Activated CD8-positive, alpha-beta memory T cell treated with anti-CD3 and anti-CD28 coated beads, Interleukin-2, amount 10 ng/mL, durations not matched to agents 7 days and 5 days (primary cell): Measurements from ENCODE around the gene DUOXA1. TPM values are rescaled to one million over a fixed set of nuclear protein-coding genes. Genes with fewer than 3 reads are reported as not detected.

Experiments used
- ATAC-seq: fragments of 150-1000 bp; cut with Tn5 transposase; one replicate; pipeline ENCODE4 v1.10.0; 2021; ENCODE audit warnings: moderate library complexity
- CTCF ChIA-PET: fragments of 350-600 bp; sonication (Branson Sonifier 250); formaldehyde crosslinking; loops from one replicate; lab custom pipeline; 2021; ENCODE audit warnings: antibody characterized with exemption; lab: Charles Lee
- DNase-seq: peaks from one replicate; pipeline ENCODE4 v3.0.0-alpha.2; 2020
- H3K27ac Mint-ChIP-seq: one replicate; pipeline ENCODE4 v1.8.0; 2021; ENCODE audit warnings: mild to moderate bottlenecking, mixed read lengths
- H3K27me3 Mint-ChIP-seq: one replicate; pipeline ENCODE4 v1.8.0; 2021; ENCODE audit warnings: mixed read lengths
- H3K36me3 Mint-ChIP-seq: one replicate; pipeline ENCODE4 v1.8.0; 2021; ENCODE audit warnings: mild to moderate bottlenecking, mixed read lengths
- H3K4me1 Mint-ChIP-seq: one replicate; pipeline ENCODE4 v1.8.0; 2021; ENCODE audit warnings: mixed read lengths
- H3K4me3 Mint-ChIP-seq: one replicate; pipeline ENCODE4 v1.8.0; 2021; ENCODE audit warnings: mild to moderate bottlenecking, moderate library complexity, mixed read lengths
- H3K9me3 Mint-ChIP-seq: one replicate; pipeline ENCODE4 v1.8.0; 2022; ENCODE audit warnings: low read depth, mixed read lengths
- total RNA-seq, 2 experiments: library from RNA; stranded (reverse); gene quantifications; one replicate each; pipeline ENCODE4 v1.2.3, GENCODE V29; 2021

The DUOXA1 gene, protein sequence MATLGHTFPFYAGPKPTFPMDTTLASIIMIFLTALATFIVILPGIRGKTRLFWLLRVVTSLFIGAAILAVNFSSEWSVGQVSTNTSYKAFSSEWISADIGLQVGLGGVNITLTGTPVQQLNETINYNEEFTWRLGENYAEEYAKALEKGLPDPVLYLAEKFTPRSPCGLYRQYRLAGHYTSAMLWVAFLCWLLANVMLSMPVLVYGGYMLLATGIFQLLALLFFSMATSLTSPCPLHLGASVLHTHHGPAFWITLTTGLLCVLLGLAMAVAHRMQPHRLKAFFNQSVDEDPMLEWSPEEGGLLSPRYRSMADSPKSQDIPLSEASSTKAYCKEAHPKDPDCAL
- not detected for total RNA-seq

- H3K9me3 Mint-ChIP-seq: no peaks in the 10 kb centered on the region
- CTCF ChIA-PET: interaction anchor here (1.1 to 2.3 kb wide), 2 partner anchors 8 to 11 kb away, joined by 3 to 16 read pairs; no protein-coding TSS in a partner anchor
- H3K27me3 Mint-ChIP-seq: peaks cover 84% of the 10 kb centered on the region
- ATAC-seq (peak; percentile 67), DNase-seq (no peak)
- no peaks in the 10 kb centered on the region for H3K36me3 Mint-ChIP-seq
- no peak within 1 kb of the TSS for H3K4me3 Mint-ChIP-seq
- peaks cover 3% of the 10 kb centered on the region for H3K4me1 Mint-ChIP-seq
- no peak within 1 kb of the TSS for H3K27ac Mint-ChIP-seq
Observed at GRCh38 chr15:45129651-45130129, at the start of gene DUOXA1, which contains the start of gene DUOX1. TSS of gene DUOXA1 (minus strand) at chr15:45129879. CDS start at chr15:45123014, 6,865 bp downstream. TSS of gene DUOX1 (plus strand) at chr15:45129994. CDS start at chr15:45131967, 1,973 bp downstream.

- CTCF ChIA-PET: interaction anchor here (0.6 to 8.6 kb wide), 3 partner anchors 10 to 232 kb away, joined by 3 to 60 read pairs (median 13); no protein-coding TSS in a partner anchor
- H3K27me3 Mint-ChIP-seq: no peaks in the 10 kb centered on the region
- ATAC-seq (no peak), DNase-seq (no peak)
- H3K9me3 Mint-ChIP-seq: no peaks in the 10 kb centered on the region
- H3K36me3 Mint-ChIP-seq: no peaks in the 10 kb centered on the region
- H3K4me1 Mint-ChIP-seq: peaks cover 17% of the 10 kb centered on the region
- H3K27ac Mint-ChIP-seq: no peak overlapping the region
- H3K4me3 Mint-ChIP-seq: no peak overlapping the region
Observed at GRCh38 chr15:45177285-45177684, 47.6 kb upstream of the DUOXA1 start.

- no peaks in the 10 kb centered on the region for H3K36me3 Mint-ChIP-seq
- H3K27ac Mint-ChIP-seq: no peak overlapping the region
- no peaks in the 10 kb centered on the region for H3K4me1 Mint-ChIP-seq
Observed at GRCh38 chr15:45174577-45174976, 44.9 kb upstream of the DUOXA1 start.

DNA sequence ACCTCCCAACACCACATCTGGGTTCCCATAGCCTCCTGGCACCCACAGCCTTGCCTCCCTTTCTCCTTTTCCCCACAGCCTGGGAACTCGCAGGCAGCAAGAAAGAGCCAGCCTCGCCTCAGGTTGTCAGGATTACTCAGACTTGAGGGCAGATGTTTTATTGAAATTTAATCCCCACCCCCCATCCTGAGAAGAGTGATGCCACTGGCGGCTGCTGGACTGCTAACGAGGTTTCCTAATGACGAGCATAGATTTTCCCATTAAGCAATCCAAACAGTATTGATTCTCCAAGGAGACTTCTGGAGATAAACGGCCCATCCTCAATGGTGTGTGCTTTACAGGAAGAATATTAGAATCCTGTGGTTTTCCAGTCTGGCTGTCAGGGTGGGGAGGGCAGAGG, 44.4 kb upstream of the DUOXA1 start:
- H3K27me3 Mint-ChIP-seq: no peaks in the 10 kb centered on the region

More at GRCh38 chr15:45174577-45174976, 44.9 kb upstream of the DUOXA1 start:
- ATAC-seq (no peak), DNase-seq (no peak)
- no peak overlapping the region for H3K4me3 Mint-ChIP-seq
- no peaks in the 10 kb centered on the region for H3K27me3 Mint-ChIP-seq
- H3K9me3 Mint-ChIP-seq: no peaks in the 10 kb centered on the region
- CTCF ChIA-PET: interaction anchor here (0.7 to 8.6 kb wide), 2 partner anchors 10 to 24 kb away, joined by 4 to 60 read pairs; no protein-coding TSS in a partner anchor

GRCh38 chr15:45171912-45172311, 42.2 kb upstream of the DUOXA1 start:
- H3K4me3 Mint-ChIP-seq: no peak overlapping the region
- H3K27ac Mint-ChIP-seq: no peak overlapping the region
- no peaks in the 10 kb centered on the region for H3K4me1 Mint-ChIP-seq
- H3K36me3 Mint-ChIP-seq: no peaks in the 10 kb centered on the region
- CTCF ChIA-PET: interaction anchor here (0.6 to 12.6 kb wide), 2 partner anchors 33 to 75 kb away, joined by 3 to 258 read pairs; no protein-coding TSS in a partner anchor
- DNase-seq: no peak
- no peaks in the 10 kb centered on the region for H3K9me3 Mint-ChIP-seq
- no peaks in the 10 kb centered on the region for H3K27me3 Mint-ChIP-seq
- no peak for ATAC-seq

More for the DNA sequence above, 44.4 kb upstream of the DUOXA1 start:
- ATAC-seq: no peak
- DNase-seq: no peak
- H3K36me3 Mint-ChIP-seq: no peaks in the 10 kb centered on the region
- no peaks in the 10 kb centered on the region for H3K4me1 Mint-ChIP-seq
- no peak overlapping the region for H3K4me3 Mint-ChIP-seq
- H3K27ac Mint-ChIP-seq: no peak overlapping the region
- H3K9me3 Mint-ChIP-seq: no peaks in the 10 kb centered on the region
- CTCF ChIA-PET: interaction anchor here (0.7 to 8.6 kb wide), 2 partner anchors 10 to 24 kb away, joined by 4 to 60 read pairs; no protein-coding TSS in a partner anchor

GRCh38 chr15:45169608-45170480, 40.2 kb upstream of the DUOXA1 start:
- Mint-ChIP-seq H3K27ac (no peak overlapping the region), H3K4me1 (peaks cover 14% of the 10 kb centered on the region), H3K36me3 (no peaks in the 10 kb centered on the region), H3K9me3 (no peaks in the 10 kb centered on the region), H3K4me3 (no peak overlapping the region), H3K27me3 (no peaks in the 10 kb centered on the region)
- DNase-seq (no peak), ATAC-seq (no peak)
- CTCF ChIA-PET: interaction anchor here (0.7 to 12.6 kb wide), 4 partner anchors 10 to 232 kb away, joined by 3 to 258 read pairs (median 16); a partner anchor contains a TSS

DNA sequence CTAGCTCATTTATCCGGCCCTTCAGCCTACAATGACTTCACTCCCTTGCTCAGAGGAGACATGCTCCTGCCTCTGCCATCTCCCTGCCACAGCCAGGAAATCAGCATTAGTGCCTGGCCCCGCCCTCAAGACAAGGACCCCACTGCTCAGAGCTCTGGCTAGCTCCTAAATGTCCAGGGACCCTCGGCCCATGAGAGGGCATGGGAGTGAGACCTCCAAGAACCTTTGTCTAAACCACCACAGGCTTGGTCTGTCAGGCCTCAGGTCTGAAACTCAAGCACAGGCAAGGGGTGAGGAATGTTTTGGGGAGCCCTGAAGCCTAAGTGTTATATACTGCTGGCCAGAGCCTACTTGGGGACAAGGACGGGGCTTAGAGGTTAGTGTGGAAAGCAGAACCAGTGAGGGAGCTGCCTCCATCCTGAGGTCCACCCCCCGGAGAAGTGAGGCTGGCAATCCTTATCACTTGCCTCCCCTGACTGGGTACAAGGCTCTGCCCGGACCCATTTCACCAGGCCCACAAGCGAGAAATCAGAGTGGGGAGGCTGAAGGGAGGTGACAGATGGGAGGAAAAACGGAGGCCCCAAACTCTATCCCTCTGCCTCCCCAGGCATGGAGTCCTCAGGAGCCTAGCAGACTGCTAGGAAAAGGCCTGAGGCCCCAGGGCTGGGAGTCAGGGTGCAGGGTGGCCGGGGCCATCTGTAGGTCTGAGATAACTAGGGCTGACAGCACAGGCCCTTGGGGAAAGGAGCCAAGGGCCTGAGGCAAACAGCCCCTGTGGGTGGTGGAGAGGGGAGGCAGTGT, 39.3 kb upstream of the DUOXA1 start:
- H3K36me3 Mint-ChIP-seq: no peaks in the 10 kb centered on the region
- H3K27ac Mint-ChIP-seq: peak overlapping the region; percentile 19
- no peaks in the 10 kb centered on the region for H3K27me3 Mint-ChIP-seq
- H3K4me1 Mint-ChIP-seq: peaks cover 14% of the 10 kb centered on the region
- H3K9me3 Mint-ChIP-seq: no peaks in the 10 kb centered on the region
- no peak overlapping the region for H3K4me3 Mint-ChIP-seq
- no peak for ATAC-seq
- DNase-seq: no peak
- CTCF ChIA-PET: interaction anchor here (0.9 to 12.6 kb wide), 6 partner anchors 7 to 233 kb away, joined by 3 to 258 read pairs (median 10); a partner anchor contains a TSS

DNA sequence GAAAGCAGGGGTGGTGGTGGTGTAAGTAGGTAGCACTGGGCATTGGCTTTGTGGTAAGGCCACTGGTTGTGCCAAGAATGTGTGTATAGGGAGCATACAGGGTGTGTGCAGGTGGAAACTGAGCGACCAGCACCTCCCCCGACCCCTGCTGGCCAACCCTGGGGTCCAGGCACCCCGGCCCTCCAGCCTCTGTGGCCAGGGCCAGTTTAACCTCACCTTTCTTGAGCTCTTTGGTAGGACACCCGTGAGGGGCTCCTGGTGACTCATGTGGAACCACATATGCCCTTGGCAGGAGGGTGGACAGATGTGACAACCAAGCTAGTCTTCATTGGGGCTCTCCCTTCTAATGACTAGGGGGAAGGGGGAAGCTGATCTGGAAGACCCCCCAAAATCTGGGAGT, 38.6 kb upstream of the DUOXA1 start:
- no peak for DNase-seq
- Mint-ChIP-seq H3K27ac (no peak overlapping the region), H3K4me1 (peaks cover 14% of the 10 kb centered on the region), H3K36me3 (no peaks in the 10 kb centered on the region), H3K4me3 (no peak overlapping the region), H3K9me3 (no peaks in the 10 kb centered on the region), H3K27me3 (no peaks in the 10 kb centered on the region)
- no peak for ATAC-seq
- CTCF ChIA-PET: interaction anchor here (0.7 to 12.6 kb wide), 10 partner anchors 8 to 234 kb away, joined by 3 to 258 read pairs (median 5); a partner anchor contains a TSS

GRCh38 chr15:45167631-45168205, 38.0 kb upstream of the DUOXA1 start:
- Mint-ChIP-seq H3K9me3 (no peaks in the 10 kb centered on the region), H3K36me3 (no peaks in the 10 kb centered on the region), H3K27ac (peak overlapping the region; percentile 79), H3K27me3 (no peaks in the 10 kb centered on the region), H3K4me3 (peak overlapping the region; percentile 61), H3K4me1 (peaks cover 14% of the 10 kb centered on the region)
- no peak for DNase-seq
- no peak for ATAC-seq
- CTCF ChIA-PET: interaction anchor here (0.5 to 12.6 kb wide), 17 partner anchors 8 to 419 kb away, joined by 3 to 258 read pairs (median 3); partner anchors contain the start of gene BLOC1S6

- peaks cover 14% of the 10 kb centered on the region for H3K4me1 Mint-ChIP-seq
Observed at GRCh38 chr15:45166834-45167630, 37.4 kb upstream of the DUOXA1 start.

GRCh38 chr15:45165536-45165935, 35.9 kb upstream of the DUOXA1 start:
- Mint-ChIP-seq H3K36me3 (no peaks in the 10 kb centered on the region), H3K4me3 (peak overlapping the region; percentile 74), H3K27ac (peak overlapping the region; percentile 80), H3K9me3 (no peaks in the 10 kb centered on the region), H3K27me3 (no peaks in the 10 kb centered on the region), H3K4me1 (peaks cover 14% of the 10 kb centered on the region)
- DNase-seq (no peak), ATAC-seq (no peak)
- CTCF ChIA-PET: interaction anchor here (4.5 to 12.6 kb wide), 2 partner anchors 13 to 39 kb away, joined by 60 to 258 read pairs; no protein-coding TSS in a partner anchor

More at GRCh38 chr15:45166834-45167630, 37.4 kb upstream of the DUOXA1 start:
- Mint-ChIP-seq H3K36me3 (no peaks in the 10 kb centered on the region), H3K9me3 (no peaks in the 10 kb centered on the region), H3K27me3 (no peaks in the 10 kb centered on the region), H3K27ac (peak overlapping the region; percentile 79), H3K4me3 (peak overlapping the region; percentile 61)
- peak; percentile 95 for ATAC-seq
- DNase-seq: peak; percentile 92
- CTCF ChIA-PET: interaction anchor here (0.5 to 12.6 kb wide), 15 partner anchors 9 to 420 kb away, joined by 3 to 258 read pairs (median 3); partner anchors contain the start of gene BLOC1S6
